ENCODE data around the gene APOD. TPM values are rescaled to one million over a fixed set of nuclear protein-coding genes. Genes with fewer than 3 reads are reported as not detected.

The APOD gene
- total RNA-seq, 2 donors from 2014 or later: 343 to 463 TPM

DNA sequence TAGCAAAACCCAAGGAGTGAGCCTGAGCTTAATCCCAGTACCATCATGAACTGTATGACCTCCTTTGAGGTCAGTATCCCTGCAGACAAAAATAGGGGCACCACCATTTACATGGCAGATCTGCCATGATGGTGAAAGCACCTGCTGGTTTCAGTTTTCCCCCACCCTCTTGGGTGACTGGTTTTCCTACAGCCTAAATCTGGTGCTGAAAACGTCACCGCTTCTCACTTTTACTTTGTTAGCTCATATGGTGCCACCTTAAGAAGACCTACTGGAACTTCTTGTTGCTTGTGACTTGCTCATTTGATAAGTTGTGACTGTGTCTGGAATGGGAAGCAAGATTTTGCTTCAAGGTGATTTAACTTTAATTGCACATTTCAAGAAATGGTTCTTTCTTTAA is 45.7 kb downstream of the APOD start:
- DNase-seq: no peak
- ATAC-seq: no peak
- no peaks in the 10 kb centered on the region for H3K36me3 ChIP-seq (replicated peaks in 1 of 2; ENCODE audit: insufficient read depth in 1 of 2, low read depth in 2 of 2)
- no peak overlapping the region for H3K27ac ChIP-seq
- WGBS, 2 donors: 74 to 80% methylated on average over 2 of the region's 2 CpGs
- no peak overlapping the region for H3K4me3 ChIP-seq
- TF ChIP-seq, protein P1, sequence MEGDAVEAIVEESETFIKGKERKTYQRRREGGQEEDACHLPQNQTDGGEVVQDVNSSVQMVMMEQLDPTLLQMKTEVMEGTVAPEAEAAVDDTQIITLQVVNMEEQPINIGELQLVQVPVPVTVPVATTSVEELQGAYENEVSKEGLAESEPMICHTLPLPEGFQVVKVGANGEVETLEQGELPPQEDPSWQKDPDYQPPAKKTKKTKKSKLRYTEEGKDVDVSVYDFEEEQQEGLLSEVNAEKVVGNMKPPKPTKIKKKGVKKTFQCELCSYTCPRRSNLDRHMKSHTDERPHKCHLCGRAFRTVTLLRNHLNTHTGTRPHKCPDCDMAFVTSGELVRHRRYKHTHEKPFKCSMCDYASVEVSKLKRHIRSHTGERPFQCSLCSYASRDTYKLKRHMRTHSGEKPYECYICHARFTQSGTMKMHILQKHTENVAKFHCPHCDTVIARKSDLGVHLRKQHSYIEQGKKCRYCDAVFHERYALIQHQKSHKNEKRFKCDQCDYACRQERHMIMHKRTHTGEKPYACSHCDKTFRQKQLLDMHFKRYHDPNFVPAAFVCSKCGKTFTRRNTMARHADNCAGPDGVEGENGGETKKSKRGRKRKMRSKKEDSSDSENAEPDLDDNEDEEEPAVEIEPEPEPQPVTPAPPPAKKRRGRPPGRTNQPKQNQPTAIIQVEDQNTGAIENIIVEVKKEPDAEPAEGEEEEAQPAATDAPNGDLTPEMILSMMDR (IDR thresholded peaks at IDR 0.05): no peak
- TF ChIP-seq POLR2A (IDR thresholded peaks at IDR 0.05): no peak
- intact Hi-C loops (cut with DNase I): no loop called here
- H3K4me1 ChIP-seq: peaks cover 28% of the 10 kb centered on the region
- H3K27me3 ChIP-seq: no peaks in the 10 kb centered on the region
- H3K9me3 ChIP-seq: no peaks in the 10 kb centered on the region

DNA sequence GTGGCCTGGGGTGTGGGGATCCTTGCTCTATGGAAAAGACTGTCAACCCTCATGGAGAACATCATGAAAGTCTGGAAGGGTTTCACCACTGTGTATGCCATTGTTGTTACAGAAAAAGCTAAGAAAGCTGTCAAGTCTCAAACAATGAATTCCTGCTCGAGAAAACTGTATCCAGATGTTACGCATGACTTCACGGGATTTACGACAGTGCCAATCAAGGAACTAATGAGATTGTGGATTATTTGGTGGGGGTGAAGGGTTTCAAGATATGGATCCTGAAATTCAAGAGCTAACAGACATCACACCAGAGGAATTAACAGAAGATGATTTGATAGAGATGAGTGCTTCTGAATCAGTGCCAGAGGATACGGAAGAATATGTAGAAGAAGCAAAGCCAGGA is 48.4 kb downstream of the APOD start:
- WGBS, 2 donors: 95% methylated on average over 5 of the region's 5 CpGs
- Histone ChIP-seq H3K9me3 (no peaks in the 10 kb centered on the region), H3K27ac (no peak overlapping the region), H3K36me3 (replicated peaks in 1 of 2; ENCODE audit: insufficient read depth in 1 of 2, low read depth in 2 of 2) (no peaks in the 10 kb centered on the region), H3K4me3 (no peak overlapping the region), H3K27me3 (no peaks in the 10 kb centered on the region), H3K4me1 (peaks cover 13% of the 10 kb centered on the region)
- no peak for TF ChIP-seq POLR2A (IDR thresholded peaks at IDR 0.05)
- TF ChIP-seq, protein P1 (IDR thresholded peaks at IDR 0.05): no peak
- intact Hi-C loops (cut with DNase I): no loop called here
- ATAC-seq: no peak
- DNase-seq: no peak

DNA sequence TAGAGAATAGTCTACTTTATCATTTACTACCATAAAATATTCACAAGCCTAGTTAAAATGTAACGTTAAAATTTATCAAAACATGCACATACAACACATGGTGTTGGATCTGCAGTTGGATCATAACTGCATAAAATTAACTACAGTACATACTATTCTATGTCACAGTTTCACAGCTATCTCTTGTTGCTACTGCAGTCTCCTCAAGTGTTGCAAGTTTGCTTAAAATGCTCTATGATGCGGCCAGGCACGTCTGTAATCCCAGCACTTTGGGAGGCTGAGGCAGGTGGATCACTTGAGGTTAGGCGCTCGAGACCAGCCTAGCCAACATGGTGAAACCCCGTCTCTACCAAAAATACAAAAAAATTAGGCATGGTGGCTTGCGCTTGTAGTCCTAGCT is 50.9 kb downstream of the APOD start:
- no peaks in the 10 kb centered on the region for H3K9me3 ChIP-seq
- WGBS, 2 donors: 76 to 80% methylated on average over 7 of the region's 7 CpGs
- no peaks in the 10 kb centered on the region for H3K27me3 ChIP-seq
- peaks cover 4% of the 10 kb centered on the region for H3K4me1 ChIP-seq
- intact Hi-C loops (cut with DNase I): no loop called here
- TF ChIP-seq, protein P1 (IDR thresholded peaks at IDR 0.05): no peak
- TF ChIP-seq POLR2A (IDR thresholded peaks at IDR 0.05): no peak
- DNase-seq (no peak), ATAC-seq (no peak)
- H3K36me3 ChIP-seq (replicated peaks in 1 of 2; ENCODE audit: insufficient read depth in 1 of 2, low read depth in 2 of 2): no peaks in the 10 kb centered on the region
- no peak overlapping the region for H3K4me3 ChIP-seq
- no peak overlapping the region for H3K27ac ChIP-seq

DNA sequence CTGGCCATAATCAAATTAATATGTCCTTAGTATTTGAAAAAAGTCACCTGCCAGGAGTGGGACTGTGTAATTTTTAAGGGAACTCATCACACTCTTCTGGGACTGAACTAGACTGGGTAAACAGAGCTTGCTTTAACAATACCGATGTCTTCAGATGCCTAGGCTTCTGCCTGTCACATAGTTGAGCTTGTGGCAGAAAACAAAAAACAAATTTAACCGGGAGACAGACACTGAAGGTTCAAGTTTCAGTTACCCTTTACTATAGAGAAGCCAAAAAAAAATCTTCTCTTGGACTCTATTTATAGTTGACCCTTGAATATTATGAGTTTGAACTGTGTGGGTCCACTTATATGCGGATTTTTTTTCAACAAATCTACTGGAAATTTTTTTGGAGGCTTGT is 51.4 kb downstream of the APOD start:
- Histone ChIP-seq H3K27me3 (no peaks in the 10 kb centered on the region), H3K4me1 (peaks cover 4% of the 10 kb centered on the region), H3K36me3 (replicated peaks in 1 of 2; ENCODE audit: insufficient read depth in 1 of 2, low read depth in 2 of 2) (no peaks in the 10 kb centered on the region), H3K4me3 (no peak overlapping the region), H3K27ac (no peak overlapping the region), H3K9me3 (no peaks in the 10 kb centered on the region)
- ATAC-seq (no peak), DNase-seq (no peak)
- TF ChIP-seq POLR2A (IDR thresholded peaks at IDR 0.05): no peak
- TF ChIP-seq, protein P1 (IDR thresholded peaks at IDR 0.05): no peak
- intact Hi-C loops (cut with DNase I): no loop called here
- WGBS, 2 donors: 47 to 50% methylated on average over 2 to 3 of the region's 3 CpGs

DNA sequence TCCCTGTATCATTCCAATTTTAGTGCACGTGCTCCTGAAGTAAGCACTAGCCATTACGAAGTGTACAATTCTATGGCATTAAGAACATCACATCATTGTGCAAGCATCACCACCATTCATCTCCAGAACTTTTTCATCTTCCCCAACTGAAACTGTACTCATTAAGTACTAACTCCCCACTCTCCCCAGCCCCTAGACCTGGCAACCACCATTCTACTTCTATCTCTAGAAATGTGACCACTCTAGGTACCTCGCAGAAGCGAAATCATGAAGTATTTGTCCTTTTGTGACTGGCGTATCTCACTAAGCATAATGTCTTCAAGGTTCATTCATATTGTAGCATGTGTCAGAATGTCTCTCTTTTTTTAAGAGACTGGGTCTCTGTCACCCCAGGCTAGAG is 52.1 kb downstream of the APOD start:
- no peak for TF ChIP-seq POLR2A (IDR thresholded peaks at IDR 0.05)
- TF ChIP-seq, protein P1 (IDR thresholded peaks at IDR 0.05): no peak
- no peak for ATAC-seq
- no peaks in the 10 kb centered on the region for H3K9me3 ChIP-seq
- WGBS, 2 donors: 96 to 98% methylated on average over 5 of the region's 5 CpGs
- H3K4me3 ChIP-seq: no peak overlapping the region
- no peak for DNase-seq
- no peaks in the 10 kb centered on the region for H3K36me3 ChIP-seq (replicated peaks in 1 of 2; ENCODE audit: insufficient read depth in 1 of 2, low read depth in 2 of 2)
- no peak overlapping the region for H3K27ac ChIP-seq
- H3K4me1 ChIP-seq: peaks cover 4% of the 10 kb centered on the region
- no peaks in the 10 kb centered on the region for H3K27me3 ChIP-seq
- intact Hi-C loops (cut with DNase I): no loop called here
